Upper lobe of left lung (tissue), 6 donors: ENCODE measurements around the gene USP36. TPM values are rescaled to one million over a fixed set of nuclear protein-coding genes. Genes with fewer than 3 reads are reported as not detected.

Source experiments
- ATAC-seq, 2 donors: fragments of 200-7000 bp; cut with Tn5 transposase; one replicate each; pipeline ENCODE4 v1.9.1; 2022; ENCODE audit warnings: mild to moderate bottlenecking in 2 of 2, moderate library complexity in 2 of 2; ENCODE audit not compliant: low FRiP score in 2 of 2
- DNase-seq, 2 donors: peaks; one replicate each; pipeline ENCODE4 v3.0.0-alpha.2; 2019 to 2020
- H3K27ac ChIP-seq, 4 donors: fragments of 200-600 bp; sonication (generic); one replicate each; pipeline ENCODE4 v1.5.1; 2016 to 2019
- H3K27me3 ChIP-seq, 4 donors: fragments of 200-600 bp; sonication (generic); one replicate each; pipeline ENCODE4 v1.5.1; 2017 to 2019
- H3K36me3 ChIP-seq, 4 donors: fragments of 200-600 bp; sonication (generic); one replicate each; pipeline ENCODE4 v1.5.1; 2016 to 2019
- H3K4me1 ChIP-seq, 4 donors: fragments of 200-600 bp; sonication (generic); one replicate each; pipeline ENCODE4 v1.5.1; 2018 to 2019
- H3K4me3 ChIP-seq, 4 donors: fragments of 200-600 bp; sonication (generic); one replicate each; pipeline ENCODE4 v1.5.1; 2017 to 2019; ENCODE audit warnings: mild to moderate bottlenecking in 2 of 4, moderate library complexity in 1 of 4
- H3K9me3 ChIP-seq, 4 donors: fragments of 200-600 bp; sonication (generic); one replicate each; pipeline ENCODE4 v1.5.1; 2018 to 2019
- CTCF ChIP-seq, 6 experiments: fragments of 450-650 bp in 4 of 6; fragments of 200-600 bp in 2 of 6; sonication (generic) in 2 of 6; IDR thresholded peaks; one replicate each; pipeline ENCODE4 v1.5.1; 2016 to 2019; ENCODE audit warnings: antibody characterized with exemption in 6 of 6
- EP300 ChIP-seq, 4 donors: sonication (generic); formaldehyde crosslinking; IDR thresholded peaks; one replicate each; pipeline ENCODE4 v1.5.1; 2017; ENCODE audit warnings: antibody characterized with exemption in 4 of 4, control low read depth in 2 of 4
- POLR2A ChIP-seq, 4 donors: fragments of 450-650 bp; IDR thresholded peaks; one replicate each; pipeline ENCODE4 v1.5.1; 2016 to 2017; ENCODE audit warnings: antibody characterized with exemption in 4 of 4, mild to moderate bottlenecking in 2 of 4
- POLR2AphosphoS5 ChIP-seq, 2 donors: sonication (generic); formaldehyde crosslinking; IDR thresholded peaks; one replicate each; pipeline ENCODE4 v1.5.1; 2017; ENCODE audit warnings: antibody characterized with exemption in 2 of 2
- WGBS, 2 donors: methylation state at CpG; one replicate each; pipeline ENCODE4 v1.1.5; 2017 to 2018; 5-methylcytosine and 5-hydroxymethylcytosine counted together
- total RNA-seq, 6 donors: library from RNA; depleted of rRNA in 4 of 6; stranded (reverse); fragments of >200 nt in 4 of 6; gene quantifications; one replicate each; pipeline versions ENCODE4 v1.1.0 to v1.2.1, GENCODE V29; 2016 to 2021
- donor health status: DM: no; HTN: no; CAD: no; lungs with moderate emphysema.
- donor health status: DM: no; HTN: yes; CAD: no; lungs with severe emphysema.

USP36 gene
- total RNA-seq, 6 donors from 2014 or later, result 31.1 to 76.5 (median 55.4) TPM

GRCh38 chr17:78787444-78787843 lies 53.2 kb downstream of the USP36 start:
- DNase-seq (no peak), ATAC-seq (no peak)
- H3K27ac ChIP-seq, result no peak overlapping the region
- TF ChIP-seq EP300 (IDR thresholded peaks at IDR 0.05) (no peak), POLR2A (IDR thresholded peaks at IDR 0.05) (no peak), POLR2AphosphoS5 (IDR thresholded peaks at IDR 0.05) (no peak), CTCF (IDR thresholded peaks at IDR 0.05) (no peak)
- no peak overlapping the region for H3K4me3 ChIP-seq
- peaks cover 0 to 6% (median 0%) of the 10 kb centered on the region in 4 donors for H3K36me3 ChIP-seq
- no peaks in the 10 kb centered on the region for H3K27me3 ChIP-seq
- peaks cover 32 to 59% (median 45%) of the 10 kb centered on the region in 4 donors for H3K4me1 ChIP-seq
- H3K9me3 ChIP-seq, result no peaks in the 10 kb centered on the region
- 87 to 93% methylated on average over 7 of the region's 7 CpGs for WGBS, 2 donors

GRCh38 chr17:78785663-78786057 lies 55.0 kb downstream of the USP36 start:
- DNase-seq (no peak), ATAC-seq (no peak)
- H3K4me3 ChIP-seq, result no peak overlapping the region
- peak overlapping the region in 1 of 4 donors; percentile 59 for H3K27ac ChIP-seq
- H3K36me3 ChIP-seq, result peaks cover 0 to 6% (median 0%) of the 10 kb centered on the region in 4 donors
- H3K4me1 ChIP-seq, result peaks cover 31 to 53% (median 42%) of the 10 kb centered on the region in 4 donors
- no peaks in the 10 kb centered on the region for H3K27me3 ChIP-seq
- no peak for TF ChIP-seq POLR2AphosphoS5 (IDR thresholded peaks at IDR 0.05)
- TF ChIP-seq EP300 (IDR thresholded peaks at IDR 0.05), result no peak
- no peak for TF ChIP-seq POLR2A (IDR thresholded peaks at IDR 0.05)
- no peak for TF ChIP-seq CTCF (IDR thresholded peaks at IDR 0.05)
- WGBS, 2 donors, result 83 to 90% methylated on average over 1 of the region's 1 CpG
- no peaks in the 10 kb centered on the region for H3K9me3 ChIP-seq

- H3K27ac ChIP-seq, result peak overlapping the region in 2 of 4 donors; percentile 17 to 59
- peaks cover 0 to 6% (median 0%) of the 10 kb centered on the region in 4 donors for H3K36me3 ChIP-seq
- H3K9me3 ChIP-seq, result no peaks in the 10 kb centered on the region
- no peak overlapping the region for H3K4me3 ChIP-seq
- peaks cover 31 to 53% (median 42%) of the 10 kb centered on the region in 4 donors for H3K4me1 ChIP-seq
- no peak for ATAC-seq
- no peak for DNase-seq
- WGBS, 2 donors, result 80 to 87% methylated on average over 10 to 12 of the region's 12 CpGs
- no peaks in the 10 kb centered on the region for H3K27me3 ChIP-seq
- TF ChIP-seq POLR2A (IDR thresholded peaks at IDR 0.05) (no peak), POLR2AphosphoS5 (IDR thresholded peaks at IDR 0.05) (no peak), EP300 (IDR thresholded peaks at IDR 0.05) (no peak), CTCF (IDR thresholded peaks at IDR 0.05) (no peak)
Measured at GRCh38 chr17:78785011-78785662, 55.5 kb downstream of the USP36 start.

- no peak overlapping the region for H3K4me3 ChIP-seq
- H3K9me3 ChIP-seq, result no peaks in the 10 kb centered on the region
- 87 to 88% methylated on average over 6 of the region's 6 CpGs for WGBS, 2 donors
- TF ChIP-seq EP300 (IDR thresholded peaks at IDR 0.05), result no peak
- no peak for TF ChIP-seq CTCF (IDR thresholded peaks at IDR 0.05)
- no peak for TF ChIP-seq POLR2AphosphoS5 (IDR thresholded peaks at IDR 0.05)
- TF ChIP-seq POLR2A (IDR thresholded peaks at IDR 0.05), result no peak
- no peak for ATAC-seq
- peaks cover 29 to 53% (median 42%) of the 10 kb centered on the region in 4 donors for H3K4me1 ChIP-seq
- H3K27ac ChIP-seq, result peak overlapping the region; percentile 87 to 98 (median 96)
- no peaks in the 10 kb centered on the region for H3K27me3 ChIP-seq
- peaks cover 0 to 6% (median 0%) of the 10 kb centered on the region in 4 donors for H3K36me3 ChIP-seq
- DNase-seq, result no peak
Measured at GRCh38 chr17:78784352-78784751, 56.3 kb downstream of the USP36 start.
